ENCODE measurements around the gene HTR7.

DNA sequence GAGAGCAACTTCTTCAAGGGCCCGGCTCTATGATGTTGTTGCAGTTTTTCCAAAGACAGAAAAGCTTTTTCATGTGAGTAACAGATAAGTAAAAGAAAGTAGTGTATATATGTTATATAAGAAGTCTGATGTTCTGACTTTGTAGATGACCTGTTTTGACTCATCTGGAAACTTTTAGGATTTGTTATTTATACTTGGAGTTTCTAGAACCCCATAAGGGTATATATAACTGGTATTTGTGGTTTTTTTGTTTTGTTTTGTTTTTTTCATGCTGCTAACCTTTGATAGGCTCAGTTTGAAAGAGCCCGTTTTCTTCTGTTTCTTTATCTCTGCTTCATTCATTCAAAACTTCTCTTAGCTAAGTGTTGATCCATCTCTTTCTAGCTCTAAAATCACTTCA is 21.2 kb upstream of the HTR7 start:
- TF ChIP-seq, protein P1, sequence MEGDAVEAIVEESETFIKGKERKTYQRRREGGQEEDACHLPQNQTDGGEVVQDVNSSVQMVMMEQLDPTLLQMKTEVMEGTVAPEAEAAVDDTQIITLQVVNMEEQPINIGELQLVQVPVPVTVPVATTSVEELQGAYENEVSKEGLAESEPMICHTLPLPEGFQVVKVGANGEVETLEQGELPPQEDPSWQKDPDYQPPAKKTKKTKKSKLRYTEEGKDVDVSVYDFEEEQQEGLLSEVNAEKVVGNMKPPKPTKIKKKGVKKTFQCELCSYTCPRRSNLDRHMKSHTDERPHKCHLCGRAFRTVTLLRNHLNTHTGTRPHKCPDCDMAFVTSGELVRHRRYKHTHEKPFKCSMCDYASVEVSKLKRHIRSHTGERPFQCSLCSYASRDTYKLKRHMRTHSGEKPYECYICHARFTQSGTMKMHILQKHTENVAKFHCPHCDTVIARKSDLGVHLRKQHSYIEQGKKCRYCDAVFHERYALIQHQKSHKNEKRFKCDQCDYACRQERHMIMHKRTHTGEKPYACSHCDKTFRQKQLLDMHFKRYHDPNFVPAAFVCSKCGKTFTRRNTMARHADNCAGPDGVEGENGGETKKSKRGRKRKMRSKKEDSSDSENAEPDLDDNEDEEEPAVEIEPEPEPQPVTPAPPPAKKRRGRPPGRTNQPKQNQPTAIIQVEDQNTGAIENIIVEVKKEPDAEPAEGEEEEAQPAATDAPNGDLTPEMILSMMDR (IDR thresholded peaks at IDR 0.05), result no peak
- no peak for TF ChIP-seq POLR2A (IDR thresholded peaks at IDR 0.05)
